ENCODE data around the gene TCN1.
"Not testable (repeated sequence)": the region's sequence is repeated elsewhere in the genome, so short reads cannot be mapped to it uniquely, and the experiment has no call there.

The TCN1 gene

DNA sequence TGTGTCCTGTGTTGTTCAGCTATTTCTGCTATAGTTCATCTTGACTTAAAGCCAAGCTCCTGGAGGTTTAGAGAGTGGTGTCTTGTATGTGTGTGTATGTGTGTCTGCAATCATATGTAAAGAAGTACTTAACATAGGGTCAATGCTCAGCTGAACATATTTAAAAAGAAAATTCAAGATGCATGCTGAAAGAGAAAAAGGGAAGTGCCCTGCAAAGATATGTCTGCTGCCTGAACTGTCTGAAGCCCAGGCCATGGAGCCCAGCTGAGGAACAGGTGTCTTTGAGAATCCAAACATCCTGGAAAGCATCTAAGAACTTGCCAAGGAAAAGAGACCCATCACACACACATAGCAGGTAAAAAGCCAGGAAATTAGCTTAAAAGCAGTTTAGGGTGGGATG is 6.6 kb downstream of the TCN1 start:
- H3K36me3 ChIP-seq (ENCODE audit: control insufficient read depth, insufficient read depth, low read length): no peaks in the 10 kb centered on the region
- no peaks in the 10 kb centered on the region for H3K9me3 ChIP-seq (ENCODE audit: control insufficient read depth, low read length)
- H3K4me3 ChIP-seq (ENCODE audit: extremely low read depth, insufficient read depth, low read length, poor library complexity, severe bottlenecking): no peak overlapping the region
- H3K27ac ChIP-seq (ENCODE audit: low read depth, low read length, severe bottlenecking): no peak overlapping the region
- peaks cover 20% of the 10 kb centered on the region for H3K4me1 ChIP-seq (ENCODE audit: control insufficient read depth, insufficient read depth, low read length, poor library complexity, severe bottlenecking)

GRCh38 chr11:59857439-59858434 is 8.6 kb downstream of the TCN1 start:
- no peak overlapping the region for H3K4me3 ChIP-seq (ENCODE audit: extremely low read depth, insufficient read depth, low read length, poor library complexity, severe bottlenecking)
- no peaks in the 10 kb centered on the region for H3K9me3 ChIP-seq (ENCODE audit: control insufficient read depth, low read length)
- H3K27ac ChIP-seq (ENCODE audit: low read depth, low read length, severe bottlenecking): peak overlapping the region; percentile 47
- H3K36me3 ChIP-seq (ENCODE audit: control insufficient read depth, insufficient read depth, low read length): no peaks in the 10 kb centered on the region
- peaks cover 15% of the 10 kb centered on the region for H3K4me1 ChIP-seq (ENCODE audit: control insufficient read depth, insufficient read depth, low read length, poor library complexity, severe bottlenecking)
- 60 to 71% methylated on average over 4 to 5 of the region's 10 CpGs for WGBS, 2 experiments (ENCODE audit: insufficient coverage in 2 of 2)

- no peaks in the 10 kb centered on the region for H3K36me3 ChIP-seq (ENCODE audit: control insufficient read depth, insufficient read depth, low read length)
- H3K27ac ChIP-seq (ENCODE audit: low read depth, low read length, severe bottlenecking): no peak overlapping the region
- 92 to 100% methylated on average over 1 of the region's 2 CpGs for WGBS, 2 experiments (ENCODE audit: insufficient coverage in 2 of 2)
- H3K9me3 ChIP-seq (ENCODE audit: control insufficient read depth, low read length): no peaks in the 10 kb centered on the region
- H3K4me3 ChIP-seq (ENCODE audit: extremely low read depth, insufficient read depth, low read length, poor library complexity, severe bottlenecking): no peak overlapping the region
- H3K4me1 ChIP-seq (ENCODE audit: control insufficient read depth, insufficient read depth, low read length, poor library complexity, severe bottlenecking): peaks cover 15% of the 10 kb centered on the region
These were observed 11.4 kb downstream of the TCN1 start for GRCh38 chr11:59854871-59855270.

DNA sequence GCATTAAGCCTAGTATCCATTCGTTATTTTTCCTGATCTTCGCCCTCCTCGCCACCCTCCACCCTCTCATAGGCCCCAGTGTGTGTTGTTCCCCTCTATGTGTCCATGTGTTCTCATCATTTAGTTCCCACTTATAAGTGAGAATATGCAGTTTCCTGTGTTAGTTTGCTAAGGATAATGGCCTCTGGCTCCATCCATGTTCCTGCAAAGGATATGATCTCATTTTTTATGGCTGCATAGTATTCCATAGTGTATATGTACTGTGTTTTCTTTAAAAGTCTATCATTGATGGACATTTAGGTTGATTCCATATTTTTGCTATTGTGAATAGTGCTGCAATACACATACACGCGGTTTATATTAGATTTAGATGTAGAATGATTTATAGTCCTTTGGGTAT is 14.9 kb downstream of the TCN1 start:
- not testable (repeated sequence) for H3K4me1 ChIP-seq (ENCODE audit: control insufficient read depth, insufficient read depth, low read length, poor library complexity, severe bottlenecking); H3K36me3 ChIP-seq (ENCODE audit: control insufficient read depth, insufficient read depth, low read length); H3K27ac ChIP-seq (ENCODE audit: low read depth, low read length, severe bottlenecking); H3K4me3 ChIP-seq (ENCODE audit: extremely low read depth, insufficient read depth, low read length, poor library complexity, severe bottlenecking); H3K9me3 ChIP-seq (ENCODE audit: control insufficient read depth, low read length)
- 78 to 81% methylated on average over 2 to 3 of the region's 5 CpGs for WGBS, 2 experiments (ENCODE audit: insufficient coverage in 2 of 2)

- H3K27ac ChIP-seq (ENCODE audit: low read depth, low read length, severe bottlenecking); H3K4me1 ChIP-seq (ENCODE audit: control insufficient read depth, insufficient read depth, low read length, poor library complexity, severe bottlenecking): not testable (repeated sequence)
- WGBS, 2 experiments (ENCODE audit: insufficient coverage in 2 of 2): 60 to 88% methylated on average over 1 of the region's 2 CpGs
These were observed 16.7 kb downstream of the TCN1 start for GRCh38 chr11:59849551-59849950.

DNA sequence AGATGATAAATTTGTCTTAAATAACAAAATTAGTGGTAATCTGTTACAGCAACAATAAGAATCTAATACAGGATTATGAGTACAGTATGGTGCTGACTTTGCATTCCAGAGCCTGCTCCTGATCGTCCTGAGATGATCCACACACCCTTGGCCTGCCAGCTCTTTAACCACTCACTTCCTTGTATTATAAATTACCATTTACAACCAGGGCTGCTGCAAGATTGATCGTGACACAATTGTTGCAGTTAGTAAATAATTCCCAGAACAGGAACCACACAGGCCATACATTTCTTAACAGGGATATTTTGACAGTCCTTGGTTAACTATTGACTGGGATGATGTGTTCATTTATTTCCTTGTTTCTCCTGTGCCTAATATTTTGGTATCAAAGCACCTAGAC is 17.2 kb downstream of the TCN1 start:
- H3K4me1 ChIP-seq (ENCODE audit: control insufficient read depth, insufficient read depth, low read length, poor library complexity, severe bottlenecking): no peaks in the 10 kb centered on the region
- no peaks in the 10 kb centered on the region for H3K36me3 ChIP-seq (ENCODE audit: control insufficient read depth, insufficient read depth, low read length)

More at GRCh38 chr11:59849551-59849950, 16.7 kb downstream of the TCN1 start:
- H3K36me3 ChIP-seq (ENCODE audit: control insufficient read depth, insufficient read depth, low read length); H3K9me3 ChIP-seq (ENCODE audit: control insufficient read depth, low read length); H3K4me3 ChIP-seq (ENCODE audit: extremely low read depth, insufficient read depth, low read length, poor library complexity, severe bottlenecking): not testable (repeated sequence)

GRCh38 chr11:59848439-59848838 is 17.8 kb downstream of the TCN1 start:
- H3K27ac ChIP-seq (ENCODE audit: low read depth, low read length, severe bottlenecking); H3K4me3 ChIP-seq (ENCODE audit: extremely low read depth, insufficient read depth, low read length, poor library complexity, severe bottlenecking); H3K36me3 ChIP-seq (ENCODE audit: control insufficient read depth, insufficient read depth, low read length); H3K4me1 ChIP-seq (ENCODE audit: control insufficient read depth, insufficient read depth, low read length, poor library complexity, severe bottlenecking); H3K9me3 ChIP-seq (ENCODE audit: control insufficient read depth, low read length): not testable (repeated sequence)
- 80 to 96% methylated on average over 1 to 4 of the region's 6 CpGs for WGBS, 2 experiments (ENCODE audit: insufficient coverage in 2 of 2)

More for the DNA sequence above, 17.2 kb downstream of the TCN1 start:
- no peaks in the 10 kb centered on the region for H3K9me3 ChIP-seq (ENCODE audit: control insufficient read depth, low read length)
- H3K27ac ChIP-seq (ENCODE audit: low read depth, low read length, severe bottlenecking): no peak overlapping the region
- H3K4me3 ChIP-seq (ENCODE audit: extremely low read depth, insufficient read depth, low read length, poor library complexity, severe bottlenecking): no peak overlapping the region
- 100% methylated on average over 1 of the region's 2 CpGs for WGBS, 2 experiments (ENCODE audit: insufficient coverage in 2 of 2)

DNA sequence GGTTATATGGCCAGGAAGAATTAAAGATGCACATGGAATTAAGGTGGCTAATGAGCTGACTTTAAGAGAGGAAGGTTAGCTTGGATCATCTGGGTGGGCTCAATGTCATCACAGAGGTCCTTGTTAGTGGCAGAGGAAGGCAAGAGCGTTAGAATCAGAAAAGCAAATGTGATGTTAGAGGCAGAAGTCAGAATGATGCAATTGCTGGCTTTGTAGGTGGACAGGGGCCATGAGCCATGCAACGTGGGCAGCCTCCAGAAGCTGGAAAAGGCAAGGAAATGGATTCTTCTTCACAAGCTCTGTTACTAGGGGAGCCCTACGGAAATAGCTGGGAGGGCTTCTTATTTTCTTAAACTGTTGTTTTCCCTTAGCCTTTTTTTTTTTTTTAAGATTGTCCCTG is 18.7 kb downstream of the TCN1 start:
- H3K4me3 ChIP-seq (ENCODE audit: extremely low read depth, insufficient read depth, low read length, poor library complexity, severe bottlenecking): no peak overlapping the region
- H3K27ac ChIP-seq (ENCODE audit: low read depth, low read length, severe bottlenecking): no peak overlapping the region
- no peaks in the 10 kb centered on the region for H3K36me3 ChIP-seq (ENCODE audit: control insufficient read depth, insufficient read depth, low read length)
- 82 to 90% methylated on average over 2 of the region's 3 CpGs for WGBS, 2 experiments (ENCODE audit: insufficient coverage in 2 of 2)
- no peaks in the 10 kb centered on the region for H3K4me1 ChIP-seq (ENCODE audit: control insufficient read depth, insufficient read depth, low read length, poor library complexity, severe bottlenecking)
- no peaks in the 10 kb centered on the region for H3K9me3 ChIP-seq (ENCODE audit: control insufficient read depth, low read length)

DNA sequence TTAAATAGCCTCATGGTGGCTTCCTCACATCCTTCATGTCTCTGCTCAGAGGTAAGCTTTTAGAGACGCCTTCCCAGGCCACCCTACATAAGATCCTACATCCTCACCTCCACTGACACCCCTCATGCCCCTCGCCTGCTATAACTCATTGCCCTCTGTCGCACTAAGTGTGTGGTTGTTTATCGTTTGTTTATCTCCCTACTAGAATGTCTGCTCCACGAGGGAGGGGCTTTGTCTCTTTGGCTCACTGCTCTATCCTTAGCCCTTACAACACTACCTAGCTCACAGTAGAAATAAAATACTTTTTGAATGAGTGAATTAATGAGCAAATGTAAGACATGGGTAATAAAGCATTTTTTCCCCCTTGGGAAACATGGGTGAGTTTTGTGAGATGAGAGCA is 19.7 kb downstream of the TCN1 start:
- H3K4me3 ChIP-seq (ENCODE audit: extremely low read depth, insufficient read depth, low read length, poor library complexity, severe bottlenecking): no peak overlapping the region
- WGBS, 2 experiments (ENCODE audit: insufficient coverage in 2 of 2): 93 to 100% methylated on average over 1 to 2 of the region's 5 CpGs
- no peaks in the 10 kb centered on the region for H3K4me1 ChIP-seq (ENCODE audit: control insufficient read depth, insufficient read depth, low read length, poor library complexity, severe bottlenecking)
- H3K9me3 ChIP-seq (ENCODE audit: control insufficient read depth, low read length): no peaks in the 10 kb centered on the region
- no peak overlapping the region for H3K27ac ChIP-seq (ENCODE audit: low read depth, low read length, severe bottlenecking)
- no peaks in the 10 kb centered on the region for H3K36me3 ChIP-seq (ENCODE audit: control insufficient read depth, insufficient read depth, low read length)

DNA sequence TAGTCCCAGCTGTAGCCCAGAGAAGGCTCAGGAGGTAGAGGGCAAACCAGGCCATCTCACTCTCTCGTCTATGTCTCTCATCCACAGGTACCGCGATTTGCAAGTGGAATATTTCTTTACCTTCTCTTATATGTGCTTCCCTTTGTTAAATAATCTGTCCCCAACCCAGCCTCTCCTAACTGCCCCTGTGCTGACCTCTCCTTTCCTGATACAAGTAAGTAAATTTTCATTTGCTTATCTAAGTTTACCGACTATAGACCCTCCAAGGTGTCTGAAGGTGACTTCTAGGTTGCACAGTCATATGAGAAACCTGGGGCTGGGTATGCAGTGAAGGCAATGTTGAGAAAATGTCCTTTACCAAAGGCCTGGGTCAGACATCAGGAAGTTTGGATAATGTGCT is 20.9 kb downstream of the TCN1 start, which contains the start of gene CBLIF:
CBLIF (minus strand) TSS at position 101 of the 400 bp plus-strand sequence; CDS start at position 55, 46 bp downstream.
- Histone ChIP-seq H3K9me3 (ENCODE audit: control insufficient read depth, low read length) (no peaks in the 10 kb centered on the region), H3K4me3 (ENCODE audit: extremely low read depth, insufficient read depth, low read length, poor library complexity, severe bottlenecking) (no peak within 1 kb of the TSS), H3K36me3 (ENCODE audit: control insufficient read depth, insufficient read depth, low read length) (no peaks in the 10 kb centered on the region), H3K27ac (ENCODE audit: low read depth, low read length, severe bottlenecking) (no peak within 1 kb of the TSS), H3K4me1 (ENCODE audit: control insufficient read depth, insufficient read depth, low read length, poor library complexity, severe bottlenecking) (no peaks in the 10 kb centered on the region)
- 92 to 100% methylated on average over 3 of the region's 4 CpGs for WGBS, 2 experiments (ENCODE audit: insufficient coverage in 2 of 2)

GRCh38 chr11:59842316-59842715 is 24.0 kb downstream of the TCN1 start:
- Histone ChIP-seq H3K4me1 (ENCODE audit: control insufficient read depth, insufficient read depth, low read length, poor library complexity, severe bottlenecking) (no peaks in the 10 kb centered on the region), H3K9me3 (ENCODE audit: control insufficient read depth, low read length) (no peaks in the 10 kb centered on the region), H3K36me3 (ENCODE audit: control insufficient read depth, insufficient read depth, low read length) (no peaks in the 10 kb centered on the region), H3K4me3 (ENCODE audit: extremely low read depth, insufficient read depth, low read length, poor library complexity, severe bottlenecking) (no peak overlapping the region), H3K27ac (ENCODE audit: low read depth, low read length, severe bottlenecking) (no peak overlapping the region)
- 85 to 98% methylated on average over 9 to 11 of the region's 12 CpGs for WGBS, 2 experiments (ENCODE audit: insufficient coverage in 2 of 2)

Measured in mesodermal cell (in vitro differentiated cells).